A549 treated with Hydrocortisone at 1 μM for 4 hours (cell line): ENCODE results near the gene NSUN3. TPM values are rescaled to one million over a fixed set of nuclear protein-coding genes. Genes with fewer than 3 reads are reported as not detected.

ENCODE experiments used
- total RNA-seq: library from RNA; stranded (reverse); fragments of 200-300 nt; extraction: Qiagen RNA extraction; gene quantifications from 5 replicates; pipeline ENCODE4 v1.2.3, GENCODE V29; 2022

Gene NSUN3
- 5.3 to 7.2 TPM (median 6.1 TPM) in 5 replicates for total RNA-seq

DNA sequence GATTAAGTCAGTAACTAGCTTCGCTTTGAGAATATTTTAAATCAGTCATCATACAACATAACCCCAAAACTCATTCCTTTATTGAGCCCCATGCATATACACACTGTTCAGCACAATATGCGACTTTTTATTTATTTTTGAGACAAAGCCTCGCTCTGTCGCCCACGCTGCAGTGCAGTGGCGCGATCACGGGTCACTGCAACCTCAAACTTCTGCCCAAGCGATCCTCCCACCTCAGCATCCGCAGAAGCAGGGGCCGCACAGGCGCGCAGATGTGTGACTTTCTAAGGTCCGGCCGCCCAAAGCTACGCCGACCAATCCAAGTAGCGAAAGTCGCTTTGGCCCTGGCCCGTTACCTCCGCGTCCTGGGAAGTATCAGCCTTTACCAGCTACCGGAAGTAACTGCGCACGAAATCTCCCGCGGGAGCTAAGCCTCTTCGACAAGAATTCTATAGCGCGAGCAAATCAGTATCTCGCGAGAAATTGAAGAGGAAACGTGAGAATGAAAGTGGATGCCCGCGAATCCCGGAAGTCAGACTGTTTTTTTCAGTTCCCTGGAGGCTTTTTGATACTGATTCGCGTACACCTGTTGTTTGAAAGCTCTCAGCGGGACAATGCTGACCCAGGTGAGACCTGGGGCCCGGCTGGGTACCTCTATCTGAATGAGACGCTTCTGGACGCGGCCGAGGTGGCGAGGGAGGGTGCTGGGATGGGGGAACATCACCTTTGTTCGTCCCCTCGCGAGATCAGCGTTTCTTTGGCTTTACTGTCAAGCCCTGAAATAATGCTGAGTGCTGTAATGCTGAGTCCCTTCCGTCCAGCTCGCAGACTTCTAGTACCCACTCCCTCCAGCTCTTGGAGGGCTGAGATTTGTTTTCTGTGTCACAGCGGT is at the start of gene NSUN3, which contains the start of gene DHFR2:
TSS of gene NSUN3 (plus strand) at position 549 of the 892 bp plus-strand sequence. CDS start at position 615, 66 bp downstream.
TSS of gene DHFR2 (minus strand) at position 404 of the 892 bp plus-strand sequence. CDS start 1,405 bp downstream, outside the sequence.

GRCh38 chr3:94028093-94028837 is 34.6 kb upstream of the NSUN3 start, which contains the start of gene STX19:
Gene STX19, minus strand, starts transcription at chr3:94028597. Its CDS starts 13,328 bp downstream, at chr3:94015269.

Other genes starting within 250 kb of the NSUN3 start
- gene PROS1, start 89.2 kb upstream of the NSUN3 start, total RNA-seq: 9.1 to 13.9 TPM (median 11.6 TPM) in 5 replicates
- 9.9 to 14.5 TPM (median 11.9 TPM) in 5 replicates for gene ARL13B, start 82.9 kb upstream of the NSUN3 start, total RNA-seq
- 0.07 to 0.11 TPM in 2 of 5 replicates, not detected in the others for gene STX19, start 34.5 kb upstream of the NSUN3 start, total RNA-seq
- gene DHFR2, start 145 bp upstream of the NSUN3 start, total RNA-seq: 2.6 to 4.2 TPM (median 3.3 TPM) in 5 replicates